C4-2B (cell line): ENCODE data around the gene ALAS2.

Experiments used
- CTCF ChIP-seq: fragments of 450-650 bp; conservative IDR thresholded peaks from 2 replicates; pipeline ENCODE4 v1.5.1; 2017; ENCODE audit warnings: mild to moderate bottlenecking
- ZFX ChIP-seq: fragments of 450-650 bp; IDR thresholded peaks from 2 replicates; pipeline ENCODE4 v1.6.1; 2017

- no peak for TF ChIP-seq CTCF
- TF ChIP-seq ZFX, result no peak
Measured at GRCh38 chrX:55028611-55029010, 2.2 kb downstream of the ALAS2 start.
